Measurements from ENCODE around the gene NTRK2.

- TF ChIP-seq, protein P1, sequence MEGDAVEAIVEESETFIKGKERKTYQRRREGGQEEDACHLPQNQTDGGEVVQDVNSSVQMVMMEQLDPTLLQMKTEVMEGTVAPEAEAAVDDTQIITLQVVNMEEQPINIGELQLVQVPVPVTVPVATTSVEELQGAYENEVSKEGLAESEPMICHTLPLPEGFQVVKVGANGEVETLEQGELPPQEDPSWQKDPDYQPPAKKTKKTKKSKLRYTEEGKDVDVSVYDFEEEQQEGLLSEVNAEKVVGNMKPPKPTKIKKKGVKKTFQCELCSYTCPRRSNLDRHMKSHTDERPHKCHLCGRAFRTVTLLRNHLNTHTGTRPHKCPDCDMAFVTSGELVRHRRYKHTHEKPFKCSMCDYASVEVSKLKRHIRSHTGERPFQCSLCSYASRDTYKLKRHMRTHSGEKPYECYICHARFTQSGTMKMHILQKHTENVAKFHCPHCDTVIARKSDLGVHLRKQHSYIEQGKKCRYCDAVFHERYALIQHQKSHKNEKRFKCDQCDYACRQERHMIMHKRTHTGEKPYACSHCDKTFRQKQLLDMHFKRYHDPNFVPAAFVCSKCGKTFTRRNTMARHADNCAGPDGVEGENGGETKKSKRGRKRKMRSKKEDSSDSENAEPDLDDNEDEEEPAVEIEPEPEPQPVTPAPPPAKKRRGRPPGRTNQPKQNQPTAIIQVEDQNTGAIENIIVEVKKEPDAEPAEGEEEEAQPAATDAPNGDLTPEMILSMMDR (IDR thresholded peaks at IDR 0.05), result no peak
- TF ChIP-seq POLR2A (IDR thresholded peaks at IDR 0.05), result no peak
These were observed 228.7 kb downstream of the NTRK2 start for GRCh38 chr9:84898188-84898587.
